Sciatic nerve (tissue), 2 donors: ENCODE data around the gene SLC6A13. TPM values are rescaled to one million over a fixed set of nuclear protein-coding genes. Genes with fewer than 3 reads are reported as not detected.
"Not testable (repeated sequence)": the region's sequence is repeated elsewhere in the genome, so short reads cannot be mapped to it uniquely, and the experiment has no call there.

ENCODE experiments used
- ATAC-seq: fragments of 200-7000 bp; cut with Tn5 transposase; one replicate; pipeline ENCODE4 v1.9.1; 2020; ENCODE audit warnings: mild to moderate bottlenecking, moderate library complexity
- DNase-seq: peaks from one replicate; pipeline ENCODE4 v3.0.0-alpha.2; 2020; ENCODE audit warnings: low spot score
- intact Hi-C: fragments of 100-400 bp; cut with DNase I; formaldehyde crosslinking; loops from one replicate; pipeline ENCODE4 v1.14.2; 2022
- total RNA-seq: library from RNA; stranded (reverse); fragmentation: NEBNext Ultra II Directional; extraction: Animal tissue kit (Norgen Biotek cat#: 25700); gene quantifications from one replicate; pipeline ENCODE4 v1.2.1, GENCODE V29; 2021
- donor health status: DM: no; HTN: no; CAD: no.
- donor health status: DM: no; HTN: no; CAD: no.

Gene SLC6A13
- total RNA-seq, 1 donor from 2014 or later = 0.85 TPM

DNA sequence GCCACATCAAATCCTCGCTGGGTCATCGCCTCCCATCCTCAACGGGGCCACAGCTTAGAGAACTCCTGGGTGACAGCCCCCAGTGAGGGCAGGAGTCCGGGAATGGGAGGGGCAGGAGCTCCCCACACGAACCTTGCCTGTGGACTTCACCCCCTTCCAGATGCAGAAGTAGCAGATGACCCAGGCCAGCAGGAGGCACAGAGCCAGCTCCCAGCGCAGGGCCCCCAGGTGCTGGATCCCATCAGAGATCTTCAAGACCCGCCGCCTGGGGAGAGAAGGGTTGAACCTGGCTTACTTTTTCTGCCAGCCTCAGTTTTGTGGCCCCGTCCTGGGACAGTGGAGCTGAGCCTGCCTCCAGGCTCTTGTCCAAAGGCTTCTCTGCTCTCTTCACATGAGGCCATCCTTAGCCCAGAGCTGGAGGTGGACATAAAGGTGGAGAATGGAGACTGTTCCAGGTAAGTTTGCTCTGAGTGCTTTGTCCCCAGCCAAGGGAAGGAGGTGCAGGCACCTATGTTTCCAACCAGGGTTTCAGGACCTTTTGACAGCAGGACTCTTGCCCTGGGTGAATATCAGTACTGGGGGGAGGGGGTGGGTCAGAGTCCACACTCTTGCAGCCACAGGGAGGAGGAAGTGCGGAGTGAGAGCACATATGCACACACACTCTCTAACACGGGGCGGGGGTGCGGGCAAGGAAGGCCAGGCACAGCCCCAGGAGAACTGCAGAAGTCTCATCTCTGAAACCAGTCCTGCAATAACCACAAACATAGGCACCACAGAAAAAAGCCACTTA lies 25.4 kb downstream of the SLC6A13 start:
- DNase-seq (peak; percentile 38), ATAC-seq (no peak)
- intact Hi-C loops = no loop called here

DNA sequence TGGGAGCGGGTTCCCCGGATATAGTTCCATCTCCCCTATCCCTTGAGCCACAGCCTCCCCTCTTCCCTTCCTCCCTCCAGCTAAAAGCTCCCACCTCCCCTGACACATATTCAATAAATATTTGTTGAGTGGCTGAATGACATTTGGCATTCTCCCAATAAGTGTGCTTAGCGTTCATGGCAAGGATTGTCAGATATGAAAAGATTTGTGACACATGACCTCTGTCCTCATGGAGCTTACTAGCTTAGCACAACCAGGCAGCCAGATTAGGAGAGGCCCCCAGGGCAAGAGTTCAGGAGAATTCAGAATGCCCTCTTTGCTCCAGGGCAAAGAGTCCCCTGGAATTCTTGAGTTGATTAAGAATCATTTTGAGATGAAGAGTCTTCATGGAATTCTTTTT lies 26.2 kb downstream of the SLC6A13 start:
- no peak for DNase-seq
- intact Hi-C loops = no loop called here

DNA sequence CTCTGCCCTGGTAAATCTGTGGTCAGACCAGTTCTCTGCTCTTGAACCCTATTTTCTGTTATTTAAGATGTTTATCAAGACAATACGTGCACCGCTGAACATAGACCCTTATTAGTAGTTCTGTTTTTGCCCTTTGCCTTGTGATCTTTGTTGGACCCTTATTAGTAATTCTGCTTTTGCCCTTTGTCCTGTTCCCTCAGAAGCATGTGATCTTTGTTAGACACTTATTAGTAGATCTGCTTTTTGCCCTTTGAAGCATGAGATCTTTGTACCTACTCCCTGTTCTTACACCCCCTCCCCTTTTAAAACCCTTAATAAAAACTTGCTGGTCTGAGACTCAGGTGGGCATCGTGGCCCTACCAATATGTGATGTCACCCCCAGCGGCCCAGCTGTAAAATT lies 26.7 kb downstream of the SLC6A13 start:
- ATAC-seq, DNase-seq, intact Hi-C loops: not testable (repeated sequence)

More for the DNA sequence above, 26.2 kb downstream of the SLC6A13 start:
- ATAC-seq = no peak

DNA sequence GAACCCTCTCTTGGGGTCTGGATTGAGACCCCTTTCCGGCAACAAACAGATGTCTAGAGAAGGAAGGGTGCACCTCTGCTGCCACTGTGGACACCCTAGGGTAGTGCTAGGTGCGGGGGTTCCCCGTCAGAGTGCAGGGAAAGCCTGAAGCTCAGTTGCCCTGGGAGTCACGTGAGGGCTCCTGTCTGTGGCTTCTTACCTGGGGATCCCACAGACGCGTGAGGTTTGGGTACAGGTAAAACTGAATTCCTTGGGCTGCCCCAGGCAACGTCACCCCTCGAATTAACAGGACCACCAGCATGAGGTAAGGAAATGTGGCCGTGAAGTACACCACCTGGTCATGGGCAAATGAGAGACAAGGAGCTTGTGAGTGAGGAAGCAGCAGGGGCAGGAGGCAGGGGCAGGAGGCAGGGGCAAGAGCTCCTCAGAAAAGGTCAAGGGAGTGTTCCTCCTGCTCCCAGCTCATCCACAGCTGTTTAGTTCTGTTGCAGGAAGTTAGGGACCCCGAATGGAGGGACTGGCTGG lies 27.7 kb downstream of the SLC6A13 start:
- intact Hi-C loops = no loop called here
- ATAC-seq = no peak
- peak; percentile 23 for DNase-seq

DNA sequence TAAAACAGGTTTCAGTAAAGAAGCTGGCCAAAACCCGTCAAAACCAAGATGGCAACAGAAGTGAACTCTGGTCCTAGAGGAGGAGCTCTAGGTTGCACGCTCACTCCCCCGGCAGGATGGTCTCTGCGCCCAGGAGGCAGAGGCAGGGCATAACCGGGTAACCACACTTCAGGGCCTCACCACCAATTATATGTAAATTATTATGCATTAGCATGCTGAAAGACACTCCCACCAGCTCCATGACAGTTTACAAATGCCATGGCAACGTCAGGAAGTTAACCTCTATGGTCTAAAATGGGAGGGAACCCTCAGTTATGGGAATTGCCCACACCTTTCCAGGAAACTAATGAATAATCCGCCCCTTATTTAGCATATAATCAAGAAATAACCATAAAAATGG lies 28.6 kb downstream of the SLC6A13 start:
- DNase-seq (no peak), ATAC-seq (no peak)
- intact Hi-C loops = no loop called here

DNA sequence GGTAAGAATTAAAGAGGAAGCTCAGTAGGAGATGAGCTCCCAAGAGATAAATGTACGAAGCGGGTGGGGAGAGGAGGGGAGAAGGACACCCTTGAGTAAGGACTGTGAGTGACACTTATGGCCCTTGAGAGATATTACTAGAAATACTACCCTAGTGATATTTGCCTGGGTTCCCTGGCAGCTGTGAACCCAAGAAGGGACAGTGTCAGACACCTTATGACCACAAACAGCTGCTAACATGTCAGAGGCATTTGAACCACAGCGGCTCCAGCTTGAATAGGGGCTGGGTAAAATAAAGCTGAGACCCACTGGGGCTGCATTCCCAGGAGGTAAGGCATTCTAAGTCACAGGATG lies 29.0 kb downstream of the SLC6A13 start:
- intact Hi-C loops = no loop called here
- no peak for ATAC-seq
- no peak for DNase-seq

DNA sequence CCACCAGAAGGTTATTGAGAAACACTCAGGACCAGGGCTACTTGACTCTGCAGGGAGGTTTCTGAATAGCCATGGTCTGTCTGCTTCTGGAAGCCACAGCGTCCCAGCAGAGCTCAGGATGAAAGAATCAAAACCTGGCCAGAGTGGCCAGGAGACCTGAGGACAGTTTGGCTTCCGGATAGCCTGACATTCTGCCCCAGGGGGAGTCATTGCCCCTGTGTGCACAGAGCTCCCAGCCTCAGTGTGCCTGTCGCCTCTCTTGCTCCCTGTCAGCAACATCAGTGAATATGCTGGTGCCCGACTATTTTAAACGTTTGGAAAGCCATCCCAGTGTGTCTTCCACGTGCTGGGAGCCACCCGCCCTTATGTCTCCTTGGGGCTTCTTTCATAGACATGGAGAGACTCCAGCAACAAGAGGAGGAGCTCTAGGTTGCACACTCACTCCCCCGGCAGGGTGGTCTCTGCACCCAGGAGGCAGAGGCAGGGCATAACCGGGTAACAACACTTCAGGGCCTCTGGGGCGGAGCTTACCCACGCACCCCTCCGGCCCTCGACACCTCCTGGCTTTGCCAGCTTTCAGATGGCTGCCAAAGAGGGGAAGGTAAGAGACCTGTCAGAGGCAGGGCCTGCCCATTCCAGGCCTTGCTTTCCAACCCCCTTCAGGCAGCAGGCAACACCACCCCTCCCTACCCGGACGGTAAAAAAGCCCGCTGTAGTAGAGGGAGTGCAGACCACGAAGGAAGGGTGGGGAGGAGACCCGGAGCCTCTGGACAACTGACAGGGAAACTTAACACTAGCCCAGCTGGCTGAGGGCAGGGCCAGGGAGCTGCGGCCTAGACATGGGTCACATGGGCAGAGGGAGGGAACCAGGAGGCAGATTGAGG lies 29.7 kb downstream of the SLC6A13 start:
- peak; percentile 33 for ATAC-seq
- intact Hi-C loops = no loop called here
- DNase-seq = peak; percentile 47

DNA sequence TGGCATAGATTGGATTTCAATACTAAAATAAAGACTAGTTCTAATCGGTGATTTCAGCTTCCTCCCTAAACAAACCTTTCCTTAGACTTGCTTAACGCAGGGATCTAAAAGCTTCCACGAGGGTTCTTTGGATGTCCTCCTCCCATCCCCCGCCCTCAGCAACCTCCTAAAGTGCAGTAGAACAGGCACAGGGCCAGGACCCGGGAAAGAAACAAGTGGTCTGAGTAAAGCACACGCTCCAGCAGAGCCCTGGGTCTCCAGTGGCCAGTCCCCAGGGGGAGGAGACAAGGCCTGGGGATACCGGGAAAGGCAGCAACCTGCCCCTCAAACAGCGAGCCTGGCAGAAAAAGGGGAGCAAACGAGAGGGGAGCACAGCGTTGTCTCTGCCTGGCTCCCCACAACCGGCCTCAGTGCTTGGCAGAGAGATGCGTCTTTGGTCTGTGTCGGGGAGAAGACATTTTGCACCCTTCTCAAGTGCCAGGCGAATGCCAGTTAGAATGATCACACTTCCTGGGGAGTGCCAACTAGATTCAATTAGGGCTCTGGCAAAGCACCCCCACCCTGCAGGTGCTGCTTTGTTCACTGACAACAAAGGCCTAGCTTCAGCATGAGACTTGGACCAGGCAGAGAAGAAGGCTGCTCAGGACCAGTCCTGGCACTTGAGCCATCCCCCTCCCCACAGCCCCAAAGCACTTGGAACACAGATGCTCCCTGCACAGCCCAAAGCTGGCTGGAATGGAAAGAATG lies 31.5 kb downstream of the SLC6A13 start:
- no peak for ATAC-seq
- peak; percentile 54 for DNase-seq
- intact Hi-C loops = no loop called here

DNA sequence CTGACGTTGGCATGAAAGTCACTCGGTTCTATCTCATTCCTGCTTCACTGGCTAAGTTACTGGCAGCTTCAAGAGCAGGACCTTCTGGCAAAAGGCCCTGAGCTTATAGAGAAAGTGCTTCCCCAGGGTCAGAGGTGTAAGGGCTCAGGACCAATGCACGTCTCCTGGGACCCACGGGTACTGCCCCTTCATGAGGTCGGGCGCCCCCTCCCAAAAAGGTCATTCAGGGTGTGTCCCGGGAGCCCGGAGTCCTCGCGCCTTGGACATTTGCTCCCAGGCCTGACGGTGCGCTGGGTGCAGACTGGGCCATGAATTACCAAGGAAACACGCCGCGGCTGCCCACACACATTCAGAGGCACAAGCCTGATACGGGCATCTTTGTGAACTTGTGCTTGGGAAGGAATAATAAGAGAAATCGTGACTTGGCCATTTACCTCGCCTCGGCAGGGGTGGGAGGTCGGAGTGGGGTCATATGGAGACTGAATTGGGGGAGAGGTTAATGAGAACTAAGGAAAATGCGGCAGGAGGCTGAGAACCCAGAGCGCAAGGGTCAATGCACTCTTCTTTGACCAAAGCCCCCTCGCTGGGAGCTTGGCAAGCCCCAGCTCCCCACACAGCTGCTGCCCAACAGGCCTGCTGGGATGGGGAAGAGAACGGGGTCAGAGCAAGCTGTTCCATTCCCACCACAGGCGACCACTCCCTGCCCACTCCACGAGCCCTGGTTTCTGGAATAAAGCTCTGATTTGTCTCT lies 33.0 kb downstream of the SLC6A13 start:
- ATAC-seq (peak; percentile 37), DNase-seq (peak; percentile 58)
- intact Hi-C loops = no loop called here

DNA sequence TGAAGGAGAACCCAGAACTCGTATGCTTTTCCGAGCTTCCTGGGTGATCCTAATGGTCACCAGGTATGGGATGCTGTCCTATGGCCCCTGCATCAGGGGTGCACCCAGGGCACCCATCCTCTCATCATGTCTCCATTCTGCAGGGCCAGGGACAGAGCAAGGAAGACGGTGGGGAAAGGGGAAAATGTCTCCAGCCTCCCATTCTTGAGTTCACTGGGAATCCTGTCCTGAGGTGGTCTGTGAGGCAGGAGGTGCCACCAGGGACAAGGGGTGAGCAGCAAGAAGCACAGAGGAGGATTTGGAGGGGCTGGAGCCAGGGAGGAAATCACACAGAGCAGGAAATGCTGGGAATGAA lies 33.8 kb downstream of the SLC6A13 start:
- intact Hi-C loops = no loop called here
- DNase-seq = peak; percentile 18
- ATAC-seq = no peak

DNA sequence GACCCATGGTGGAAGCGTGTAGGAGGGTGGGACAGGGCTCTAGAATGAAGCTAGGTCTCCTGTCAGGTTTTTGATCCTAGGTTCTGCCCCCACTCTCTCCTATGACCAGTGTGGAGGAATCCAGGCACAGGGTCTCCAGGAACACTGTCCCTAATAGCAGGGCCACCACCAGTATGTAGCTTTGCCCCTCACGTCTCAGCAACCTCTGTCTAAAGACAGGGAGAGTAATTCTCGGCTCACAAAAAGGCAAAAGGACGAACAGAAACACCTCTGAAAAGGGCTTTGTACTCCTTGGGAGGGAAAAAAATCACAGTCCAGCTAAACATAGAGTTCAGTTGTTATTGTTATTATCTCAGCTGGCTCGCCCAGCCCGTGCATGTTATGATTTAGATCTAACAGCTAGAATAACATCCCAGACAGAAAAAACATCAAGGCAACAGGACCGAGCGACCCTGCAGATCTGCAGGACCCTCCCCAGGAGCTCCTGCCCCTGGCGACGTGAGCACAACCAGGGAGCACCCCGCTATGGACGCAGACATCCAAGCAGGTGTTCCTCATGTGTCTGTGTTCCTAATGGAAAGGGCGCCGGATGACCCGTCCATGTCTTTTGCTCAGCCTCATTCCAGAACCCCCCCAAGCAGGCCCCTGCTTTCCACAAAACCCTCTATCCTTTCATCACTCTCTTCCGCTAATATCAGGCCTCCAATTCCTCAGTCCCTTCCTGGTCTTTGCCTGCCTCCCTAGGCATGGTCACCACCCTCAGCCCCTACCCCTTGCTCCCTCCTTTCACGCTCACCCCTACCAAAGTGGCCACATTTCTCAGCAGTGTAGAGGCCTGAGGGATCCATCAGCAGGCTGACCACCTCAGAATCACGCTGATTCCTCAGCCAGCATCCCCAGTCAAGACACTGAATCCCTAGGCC lies 34.5 kb downstream of the SLC6A13 start:
- DNase-seq (peak; percentile 50), ATAC-seq (peak; percentile 63)
- intact Hi-C loops = no loop called here

DNA sequence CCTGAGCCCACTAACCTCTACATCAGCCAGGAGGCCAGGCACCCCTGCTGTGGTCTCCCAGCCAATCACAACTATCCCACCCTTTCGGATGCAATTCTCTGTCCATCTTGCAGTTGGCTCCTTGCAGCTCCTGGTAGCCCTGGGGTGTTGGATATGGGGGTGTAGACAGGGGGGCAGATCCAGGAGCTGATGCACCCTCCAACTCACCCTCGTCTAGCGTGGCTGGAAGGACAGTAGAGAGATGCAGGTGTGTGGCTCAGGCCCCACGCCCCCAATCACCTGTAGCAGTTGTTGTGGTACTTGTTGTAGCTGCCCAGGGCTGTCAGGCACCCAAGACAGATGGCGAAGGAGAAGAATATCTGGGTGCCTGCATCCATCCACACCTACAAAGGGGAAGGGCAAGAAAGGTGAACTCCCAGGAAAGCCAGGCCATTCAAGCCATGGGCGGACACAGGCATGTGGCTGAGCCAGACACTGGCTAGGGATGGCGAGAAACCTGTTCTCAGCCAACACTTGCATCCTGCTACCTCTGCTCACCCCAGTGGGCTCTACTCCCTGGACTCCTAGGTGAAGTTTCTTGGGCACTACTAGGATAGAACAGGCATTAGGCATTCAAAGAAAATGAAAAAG lies 35.2 kb downstream of the SLC6A13 start:
- peak; percentile 42 for DNase-seq
- ATAC-seq = no peak
- intact Hi-C loops = no loop called here

DNA sequence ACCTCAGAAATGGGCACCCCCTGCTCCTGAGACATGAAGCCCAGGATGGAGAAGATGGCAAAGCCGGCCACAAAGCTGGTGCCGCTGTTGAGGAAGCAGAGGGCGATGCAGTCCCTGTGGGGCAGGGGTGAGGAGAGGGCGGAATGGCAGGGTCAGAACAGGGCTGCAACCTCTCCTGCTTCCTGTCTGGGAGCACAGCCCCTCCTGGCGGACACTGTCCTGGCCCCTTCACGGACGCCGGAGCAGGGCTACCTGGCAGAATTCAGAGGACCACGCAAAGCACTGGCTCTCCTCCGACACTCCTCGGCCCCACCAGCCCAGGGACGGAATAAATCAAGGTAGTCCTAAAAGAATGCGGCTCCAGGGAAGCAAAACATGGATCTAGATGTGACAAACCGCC lies 36.2 kb downstream of the SLC6A13 start:
- DNase-seq = peak; percentile 51
- ATAC-seq = no peak
- intact Hi-C loops = no loop called here

DNA sequence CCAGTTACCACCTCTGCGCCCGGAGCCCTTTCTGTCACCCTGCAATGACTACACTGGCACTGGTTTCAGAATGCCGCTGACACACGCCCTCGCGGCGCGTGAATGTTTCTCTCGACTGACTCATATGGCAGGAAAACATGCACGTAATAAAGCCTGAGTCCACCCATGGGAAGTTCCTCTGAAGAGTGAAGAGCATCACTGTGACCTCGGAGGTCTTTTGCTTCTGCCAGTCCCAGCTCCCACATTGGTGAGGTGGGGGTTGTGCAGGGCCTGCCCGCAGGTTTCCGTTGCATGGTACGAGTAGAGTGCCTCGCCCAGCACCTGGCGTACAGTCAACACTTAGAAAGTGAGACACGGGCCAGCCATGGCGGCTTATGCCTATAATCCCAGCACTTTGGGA lies 37.6 kb downstream of the SLC6A13 start:
- DNase-seq = peak; percentile 49
- intact Hi-C loops = no loop called here
- ATAC-seq = no peak

DNA sequence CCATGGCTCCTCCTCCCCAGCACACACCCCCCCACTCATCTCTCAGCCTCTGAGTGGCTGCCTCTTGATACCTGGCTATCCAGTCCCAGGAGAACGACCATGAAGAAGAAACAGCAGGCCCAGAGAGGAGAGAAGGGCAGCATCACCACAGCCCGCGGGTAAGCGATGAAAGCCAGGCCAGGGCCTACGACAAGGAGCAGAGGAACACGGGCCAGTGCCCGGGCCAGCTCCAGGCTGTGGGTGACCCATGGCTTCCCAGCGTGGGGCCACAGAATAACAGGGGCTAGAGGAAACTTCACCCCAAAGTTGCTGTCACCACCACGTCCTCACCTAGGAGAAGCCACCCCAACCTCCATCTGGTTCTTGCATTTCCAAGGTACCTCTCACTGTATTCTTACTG lies 38.3 kb downstream of the SLC6A13 start:
- ATAC-seq = no peak
- peak; percentile 28 for DNase-seq
- intact Hi-C loops = no loop called here

DNA sequence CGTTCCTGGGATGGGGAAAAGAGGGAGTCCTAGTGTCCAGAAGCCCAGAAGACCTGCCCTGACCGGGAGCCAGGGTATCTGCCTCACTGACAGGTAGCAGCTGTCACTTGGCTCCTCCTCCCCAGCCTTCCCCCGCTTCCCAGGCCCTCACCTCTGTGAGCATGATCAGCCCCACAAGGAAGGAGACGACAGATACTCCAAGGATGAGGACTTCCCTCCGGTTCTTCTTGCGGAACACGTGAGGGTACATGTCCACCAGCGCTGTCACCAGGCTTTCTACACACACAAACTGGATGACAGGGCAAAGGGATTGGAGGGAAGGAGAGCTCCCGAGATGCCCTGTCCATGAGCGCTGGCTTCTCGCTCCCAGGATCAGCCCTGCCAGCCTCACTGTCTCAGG lies 38.8 kb downstream of the SLC6A13 start:
- no peak for DNase-seq

DNA sequence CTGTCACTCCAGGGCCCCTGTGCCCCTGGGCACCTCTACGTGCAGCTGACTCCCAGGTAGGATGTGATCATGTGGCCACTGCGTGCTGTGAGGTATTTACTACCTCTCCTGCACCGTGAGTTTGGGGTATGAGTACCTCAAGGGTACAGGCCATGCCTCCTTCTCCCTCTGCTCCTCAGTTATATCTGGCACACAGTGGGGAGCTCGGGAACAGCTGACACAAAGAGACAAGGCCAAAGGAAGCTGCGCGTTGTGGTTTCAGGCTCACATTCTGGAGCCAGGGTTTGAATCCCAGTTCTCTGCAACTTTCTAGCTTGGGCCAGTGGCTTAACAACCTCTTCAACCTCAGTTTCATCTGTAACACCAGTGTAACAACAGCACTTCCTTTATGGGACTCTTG lies 40.9 kb downstream of the SLC6A13 start:
- intact Hi-C loops = no loop called here
- DNase-seq = no peak
- ATAC-seq = no peak

More for the DNA sequence above, 38.8 kb downstream of the SLC6A13 start:
- intact Hi-C loops = no loop called here
- ATAC-seq = no peak
